Subcutaneous abdominal adipose tissue (tissue), 5 donors: Measurements from ENCODE around the gene ATP11B.

Source experiments
- H3K27ac ChIP-seq: one replicate; pipeline ENCODE4 v1.7.0; 2013; ENCODE audit warnings: low read depth, mild to moderate bottlenecking, inconsistent platforms, low read length, moderate library complexity
- H3K27me3 ChIP-seq, 5 donors: one replicate each; pipeline ENCODE4 v1.7.0; 2013; ENCODE audit warnings: low read length in 5 of 5, inconsistent platforms in 1 of 5; ENCODE audit not compliant: control insufficient read depth in 5 of 5, insufficient read depth in 4 of 5
- H3K36me3 ChIP-seq, 5 donors: one replicate each; pipeline ENCODE4 v1.7.0; 2013; ENCODE audit warnings: low read length in 5 of 5; ENCODE audit not compliant: control insufficient read depth in 5 of 5, insufficient read depth in 5 of 5
- H3K4me1 ChIP-seq, 5 donors: one replicate each; pipeline ENCODE4 v1.7.0; 2013; ENCODE audit warnings: low read length in 5 of 5, mild to moderate bottlenecking in 3 of 5, moderate library complexity in 1 of 5; ENCODE audit not compliant: control insufficient read depth in 5 of 5, insufficient read depth in 5 of 5
- H3K4me3 ChIP-seq, 5 donors: one replicate each; pipeline ENCODE4 v1.7.0; 2013; ENCODE audit warnings: low read length in 5 of 5, low read depth in 1 of 5
- H3K9ac ChIP-seq, 5 donors: one replicate each; pipeline ENCODE4 v1.7.0; 2013; ENCODE audit warnings: low read length in 5 of 5, mild to moderate bottlenecking in 4 of 5, moderate library complexity in 3 of 5
- H3K9me3 ChIP-seq, 5 donors: one replicate each; pipeline ENCODE4 v1.7.0; 2013; ENCODE audit warnings: low read length in 5 of 5; ENCODE audit not compliant: control insufficient read depth in 5 of 5
- donor health status: healthy.
- donor health status: healthy.
- donor health status: healthy.
- donor health status: healthy.
- donor health status: healthy.

The ATP11B gene

GRCh38 chr3:182919866-182920357 is 126.6 kb downstream of the ATP11B start:
- Histone ChIP-seq H3K36me3 (peaks cover 2 to 20% (median 8%) of the 10 kb centered on the region in 5 donors), H3K27ac (no peak overlapping the region), H3K9me3 (no peaks in the 10 kb centered on the region), H3K4me3 (no peak overlapping the region), H3K9ac (no peak overlapping the region), H3K27me3 (no peaks in the 10 kb centered on the region), H3K4me1 (peaks cover 0 to 7% (median 0%) of the 10 kb centered on the region in 5 donors)

DNA sequence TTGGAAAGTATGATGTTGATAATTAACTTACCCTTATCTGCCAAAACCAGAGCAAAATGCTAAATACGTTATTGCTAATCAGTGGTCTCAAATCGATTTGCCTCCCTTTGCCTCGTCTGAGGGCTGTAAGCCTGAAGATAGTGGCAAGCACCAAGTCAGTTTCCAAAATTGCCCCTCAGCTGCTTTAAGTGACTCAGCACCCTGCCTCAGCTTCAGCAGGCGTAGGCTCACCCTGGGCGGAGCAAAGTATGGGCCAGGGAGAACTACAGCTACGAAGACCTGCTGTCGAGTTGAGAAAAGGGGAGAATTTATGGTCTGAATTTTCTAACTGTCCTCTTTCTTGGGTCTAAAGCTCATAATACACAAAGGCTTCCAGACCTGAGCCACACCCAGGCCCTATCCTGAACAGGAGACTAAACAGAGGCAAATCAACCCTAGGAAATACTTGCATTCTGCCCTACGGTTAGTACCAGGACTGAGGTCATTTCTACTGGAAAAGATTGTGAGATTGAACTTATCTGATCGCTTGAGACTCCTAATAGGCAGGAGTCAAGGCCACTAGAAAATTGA is 127.3 kb downstream of the ATP11B start:
- Histone ChIP-seq H3K4me1 (peaks cover 0 to 12% (median 5%) of the 10 kb centered on the region in 5 donors), H3K4me3 (no peak overlapping the region), H3K27me3 (no peaks in the 10 kb centered on the region), H3K36me3 (peaks cover 2 to 17% (median 5%) of the 10 kb centered on the region in 5 donors), H3K9ac (no peak overlapping the region), H3K9me3 (no peaks in the 10 kb centered on the region), H3K27ac (no peak overlapping the region)

GRCh38 chr3:182921665-182922355 is 128.5 kb downstream of the ATP11B start:
- H3K9ac ChIP-seq, result no peak overlapping the region
- peaks cover 0 to 17% (median 3%) of the 10 kb centered on the region in 5 donors for H3K36me3 ChIP-seq

GRCh38 chr3:182925330-182925943 is 132.1 kb downstream of the ATP11B start:
- H3K4me1 ChIP-seq, result peaks cover 0 to 13% (median 5%) of the 10 kb centered on the region in 5 donors
- H3K27me3 ChIP-seq, result no peaks in the 10 kb centered on the region
- no peak overlapping the region for H3K9ac ChIP-seq
- H3K27ac ChIP-seq, result no peak overlapping the region
- H3K9me3 ChIP-seq, result no peaks in the 10 kb centered on the region
- peaks cover 0 to 5% (median 1%) of the 10 kb centered on the region in 5 donors for H3K36me3 ChIP-seq
- peak overlapping the region in 2 of 5 donors; percentile 10 to 27 for H3K4me3 ChIP-seq

More at GRCh38 chr3:182921665-182922355, 128.5 kb downstream of the ATP11B start:
- Histone ChIP-seq H3K4me3 (no peak overlapping the region), H3K27ac (no peak overlapping the region), H3K9me3 (no peaks in the 10 kb centered on the region), H3K27me3 (no peaks in the 10 kb centered on the region), H3K4me1 (peaks cover 0 to 13% (median 5%) of the 10 kb centered on the region in 5 donors)

DNA sequence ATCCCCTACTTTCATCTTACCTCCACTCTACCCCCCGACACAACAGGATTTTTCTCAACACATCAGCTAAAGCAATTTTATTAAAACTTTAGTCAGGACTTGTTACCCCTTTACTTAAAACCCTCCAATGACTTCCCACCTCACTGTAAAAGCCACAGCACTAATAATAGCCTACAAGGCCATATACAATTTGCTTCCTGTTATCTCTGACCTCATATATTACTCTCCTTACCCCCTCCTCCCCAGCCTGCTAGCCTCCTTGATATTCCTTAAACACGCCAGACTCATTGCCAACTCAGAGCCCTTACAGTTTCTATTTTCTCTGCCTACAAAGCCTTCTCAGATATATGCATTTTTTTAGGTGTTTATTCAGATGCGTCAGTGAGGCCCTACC is 132.6 kb downstream of the ATP11B start:
- Histone ChIP-seq H3K9ac (no peak overlapping the region), H3K4me3 (no peak overlapping the region), H3K36me3 (peaks cover 0 to 3% (median 0%) of the 10 kb centered on the region in 5 donors), H3K27ac (no peak overlapping the region), H3K27me3 (no peaks in the 10 kb centered on the region), H3K4me1 (peaks cover 0 to 13% (median 5%) of the 10 kb centered on the region in 5 donors), H3K9me3 (no peaks in the 10 kb centered on the region)

DNA sequence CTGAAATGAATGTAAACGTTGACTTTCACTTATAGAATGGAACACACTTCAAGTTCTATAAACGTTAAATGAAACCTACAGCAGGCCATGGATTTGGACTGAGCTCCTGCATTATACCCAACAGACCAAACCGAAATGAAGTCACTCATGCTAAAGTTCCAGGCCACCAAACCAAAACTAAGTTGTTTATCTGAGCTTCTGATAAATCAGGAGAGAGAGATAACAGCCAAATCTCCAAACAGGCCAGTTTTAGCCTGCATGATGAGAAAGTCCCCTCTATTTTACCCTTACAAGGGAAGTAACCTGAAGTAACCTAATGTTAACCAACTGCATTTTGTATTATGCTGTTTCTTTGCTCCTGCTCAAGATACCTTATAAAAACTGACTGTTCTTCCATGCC is 142.5 kb downstream of the ATP11B start:
- H3K4me3 ChIP-seq, result no peak overlapping the region
- peaks cover 0 to 6% (median 2%) of the 10 kb centered on the region in 5 donors for H3K36me3 ChIP-seq
- no peaks in the 10 kb centered on the region for H3K27me3 ChIP-seq
- no peaks in the 10 kb centered on the region for H3K4me1 ChIP-seq
- H3K9ac ChIP-seq, result no peak overlapping the region
- H3K27ac ChIP-seq, result no peak overlapping the region
- peaks cover 0 to 9% (median 7%) of the 10 kb centered on the region in 5 donors for H3K9me3 ChIP-seq

- peaks cover 0 to 6% (median 2%) of the 10 kb centered on the region in 5 donors for H3K36me3 ChIP-seq
- H3K9me3 ChIP-seq, result peaks cover 0 to 9% (median 7%) of the 10 kb centered on the region in 5 donors
- no peak overlapping the region for H3K4me3 ChIP-seq
- no peak overlapping the region for H3K9ac ChIP-seq
- no peak overlapping the region for H3K27ac ChIP-seq
- no peaks in the 10 kb centered on the region for H3K4me1 ChIP-seq
- H3K27me3 ChIP-seq, result no peaks in the 10 kb centered on the region
These were observed 143.1 kb downstream of the ATP11B start for GRCh38 chr3:182936239-182936917.

- Histone ChIP-seq H3K27ac (no peak overlapping the region), H3K36me3 (peaks cover 0 to 6% (median 0%) of the 10 kb centered on the region in 5 donors), H3K4me3 (no peak overlapping the region), H3K4me1 (no peaks in the 10 kb centered on the region), H3K9me3 (peaks cover 0 to 8% (median 7%) of the 10 kb centered on the region in 5 donors), H3K27me3 (no peaks in the 10 kb centered on the region), H3K9ac (no peak overlapping the region)
These were observed 143.6 kb downstream of the ATP11B start for GRCh38 chr3:182936918-182937285.

- no peaks in the 10 kb centered on the region for H3K4me1 ChIP-seq
- no peaks in the 10 kb centered on the region for H3K27me3 ChIP-seq
- no peak overlapping the region for H3K9ac ChIP-seq
- H3K4me3 ChIP-seq, result no peak overlapping the region
- peaks cover 0 to 5% (median 2%) of the 10 kb centered on the region in 5 donors for H3K9me3 ChIP-seq
- H3K36me3 ChIP-seq, result peaks cover 0 to 6% (median 0%) of the 10 kb centered on the region in 5 donors
- no peak overlapping the region for H3K27ac ChIP-seq
These were observed 144.2 kb downstream of the ATP11B start for GRCh38 chr3:182937293-182938051.
